ENCODE results near the gene ASIC2. TPM values are rescaled to one million over a fixed set of nuclear protein-coding genes. Genes with fewer than 3 reads are reported as not detected.
"Not testable (repeated sequence)": the region's sequence is repeated elsewhere in the genome, so short reads cannot be mapped to it uniquely, and the experiment has no call there.

ASIC2 gene
- total RNA-seq, 1 experiment from 2014 or later, result 4.1 TPM

- in situ Hi-C loops (cut with HindIII; ENCODE audit: low pct_unique_long_range_greater_than_20kb, low sequenced_read_pairs), result no loop called here
- CTCF ChIA-PET, result no interaction called here
- no peaks in the 10 kb centered on the region for H3K36me3 ChIP-seq (ENCODE audit: control insufficient read depth, insufficient read depth, low read length)
- ATAC-seq, result no peak
- no peaks in the 10 kb centered on the region for H3K4me1 ChIP-seq (ENCODE audit: control insufficient read depth, insufficient read depth, low read length)
- no peak overlapping the region for H3K27ac ChIP-seq (ENCODE audit: low read length)
- no TSS peak for BruUV-seq (replicated peaks)
- intact Hi-C loops (cut with micrococcal nuclease; ENCODE audit: unreplicated experiment), result no loop called here
- POLR2A ChIA-PET, result interaction anchor here (0.7 kb wide), 1 partner anchor 251 kb away, joined by 3 read pairs; no protein-coding TSS in a partner anchor
- H3K9me3 ChIP-seq (ENCODE audit: control insufficient read depth, insufficient read depth, low read depth, low read length), result no peaks in the 10 kb centered on the region
- no peak overlapping the region for H3K4me3 ChIP-seq (ENCODE audit: low read depth in 2 of 2, low read length in 2 of 2)
- TF ChIP-seq REST (IDR thresholded peaks at IDR 0.05; ENCODE audit: insufficient read depth in 1 of 2, low read depth in 2 of 2, low read length in 1 of 2) (no peak), TCF7L2 (IDR thresholded peaks at IDR 0.05; ENCODE audit: low read depth, low read length) (no peak), POLR2AphosphoS5 (IDR thresholded peaks at IDR 0.05; ENCODE audit: low read depth, low read length) (no peak), CTCF (IDR thresholded peaks at IDR 0.05) (no peak), SIN3A (IDR thresholded peaks at IDR 0.05; ENCODE audit: borderline replicate concordance, insufficient read depth, low read depth, low read length) (no peak)
- no peak for DNase-seq (ENCODE audit: low read depth, low spot score)
- H3K27me3 ChIP-seq (ENCODE audit: control insufficient read depth, insufficient read depth, low read length), result no peaks in the 10 kb centered on the region
These were observed 307.9 kb downstream of the ASIC2 start for GRCh38 chr17:32985050-32985756.

- H3K27ac ChIP-seq (ENCODE audit: low read length); H3K4me1 ChIP-seq (ENCODE audit: control insufficient read depth, insufficient read depth, low read length); BruUV-seq (replicated peaks); H3K36me3 ChIP-seq (ENCODE audit: control insufficient read depth, insufficient read depth, low read length); POLR2A ChIA-PET; in situ Hi-C loops (cut with HindIII; ENCODE audit: low pct_unique_long_range_greater_than_20kb, low sequenced_read_pairs); intact Hi-C loops (cut with micrococcal nuclease; ENCODE audit: unreplicated experiment); CTCF ChIA-PET; H3K27me3 ChIP-seq (ENCODE audit: control insufficient read depth, insufficient read depth, low read length); H3K9me3 ChIP-seq (ENCODE audit: control insufficient read depth, insufficient read depth, low read depth, low read length); ATAC-seq; H3K4me3 ChIP-seq (ENCODE audit: low read depth in 2 of 2, low read length in 2 of 2); DNase-seq (ENCODE audit: low read depth, low spot score): not testable (repeated sequence)
These were observed 311.5 kb downstream of the ASIC2 start for GRCh38 chr17:32981611-32982010.

- in situ Hi-C loops (cut with HindIII; ENCODE audit: low pct_unique_long_range_greater_than_20kb, low sequenced_read_pairs) (no loop called here), intact Hi-C loops (cut with micrococcal nuclease; ENCODE audit: unreplicated experiment) (no loop called here)
- Histone ChIP-seq H3K27me3 (ENCODE audit: control insufficient read depth, insufficient read depth, low read length) (no peaks in the 10 kb centered on the region), H3K36me3 (ENCODE audit: control insufficient read depth, insufficient read depth, low read length) (no peaks in the 10 kb centered on the region), H3K27ac (ENCODE audit: low read length) (no peak overlapping the region), H3K4me3 (ENCODE audit: low read depth in 2 of 2, low read length in 2 of 2) (no peak overlapping the region), H3K9me3 (ENCODE audit: control insufficient read depth, insufficient read depth, low read depth, low read length) (no peaks in the 10 kb centered on the region), H3K4me1 (ENCODE audit: control insufficient read depth, insufficient read depth, low read length) (no peaks in the 10 kb centered on the region)
- ChIA-PET POLR2A (no interaction called here), CTCF (no interaction called here)
- ATAC-seq, result no peak
- BruUV-seq (replicated peaks), result no TSS peak
- DNase-seq (ENCODE audit: low read depth, low spot score), result no peak
- TF ChIP-seq TCF7L2 (IDR thresholded peaks at IDR 0.05; ENCODE audit: low read depth, low read length) (no peak), CTCF (IDR thresholded peaks at IDR 0.05) (no peak)
These were observed 312.9 kb downstream of the ASIC2 start for GRCh38 chr17:32980230-32980629.

Data from Panc1 (cell line).